Activated gamma-delta T cell treated with anti-CD3 and anti-CD28 coated beads, Interleukin-2, amount 50 U/mL, for 16 hours (primary cell): ENCODE results near the gene COL1A1.

Experiments
- DNase-seq: peaks from one replicate; pipeline ENCODE4 v3.0.0-alpha.2; 2020; ENCODE audit warnings: low read depth

Gene COL1A1

GRCh38 chr17:50141026-50141744 is 60.2 kb downstream of the COL1A1 start:
- DNase-seq: no peak

GRCh38 chr17:50139950-50140885 is 61.2 kb downstream of the COL1A1 start:
- peak; percentile 73 for DNase-seq

- DNase-seq: no peak
Observed at GRCh38 chr17:50139185-50139783, 62.1 kb downstream of the COL1A1 start.

GRCh38 chr17:50137042-50137441 is 64.4 kb downstream of the COL1A1 start:
- no peak for DNase-seq

DNA sequence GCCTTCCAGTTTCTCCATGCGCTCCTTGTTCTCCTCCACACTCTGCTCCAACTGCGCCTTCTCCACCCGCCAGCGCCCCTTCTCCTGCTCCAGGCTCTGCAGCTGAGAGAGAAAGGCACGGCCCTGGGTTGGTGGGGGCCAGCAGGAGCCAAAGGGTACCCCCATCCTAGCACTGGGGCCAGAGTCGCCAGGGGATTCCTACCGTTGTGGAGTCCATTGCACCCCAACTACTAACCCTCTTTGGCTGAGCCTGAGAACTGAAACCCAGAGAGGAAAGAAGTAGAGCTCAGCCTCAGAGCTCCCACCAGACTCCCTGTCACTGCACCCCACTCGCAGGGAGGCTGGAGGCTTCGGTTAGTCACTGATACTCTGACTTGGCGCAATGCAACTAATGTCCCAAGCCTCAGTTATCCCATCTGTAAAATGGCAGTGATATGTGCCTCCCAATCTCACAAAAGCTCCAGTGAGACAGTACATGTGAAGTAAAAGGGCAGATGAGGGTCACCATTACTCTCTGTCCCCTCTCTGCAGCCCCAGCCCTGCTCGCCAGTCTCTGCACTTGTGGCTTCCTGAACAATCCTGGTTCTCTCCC is 65.2 kb downstream of the COL1A1 start:
- no peak for DNase-seq

- DNase-seq: no peak
Observed at GRCh38 chr17:50135316-50136095, 65.9 kb downstream of the COL1A1 start.

DNA sequence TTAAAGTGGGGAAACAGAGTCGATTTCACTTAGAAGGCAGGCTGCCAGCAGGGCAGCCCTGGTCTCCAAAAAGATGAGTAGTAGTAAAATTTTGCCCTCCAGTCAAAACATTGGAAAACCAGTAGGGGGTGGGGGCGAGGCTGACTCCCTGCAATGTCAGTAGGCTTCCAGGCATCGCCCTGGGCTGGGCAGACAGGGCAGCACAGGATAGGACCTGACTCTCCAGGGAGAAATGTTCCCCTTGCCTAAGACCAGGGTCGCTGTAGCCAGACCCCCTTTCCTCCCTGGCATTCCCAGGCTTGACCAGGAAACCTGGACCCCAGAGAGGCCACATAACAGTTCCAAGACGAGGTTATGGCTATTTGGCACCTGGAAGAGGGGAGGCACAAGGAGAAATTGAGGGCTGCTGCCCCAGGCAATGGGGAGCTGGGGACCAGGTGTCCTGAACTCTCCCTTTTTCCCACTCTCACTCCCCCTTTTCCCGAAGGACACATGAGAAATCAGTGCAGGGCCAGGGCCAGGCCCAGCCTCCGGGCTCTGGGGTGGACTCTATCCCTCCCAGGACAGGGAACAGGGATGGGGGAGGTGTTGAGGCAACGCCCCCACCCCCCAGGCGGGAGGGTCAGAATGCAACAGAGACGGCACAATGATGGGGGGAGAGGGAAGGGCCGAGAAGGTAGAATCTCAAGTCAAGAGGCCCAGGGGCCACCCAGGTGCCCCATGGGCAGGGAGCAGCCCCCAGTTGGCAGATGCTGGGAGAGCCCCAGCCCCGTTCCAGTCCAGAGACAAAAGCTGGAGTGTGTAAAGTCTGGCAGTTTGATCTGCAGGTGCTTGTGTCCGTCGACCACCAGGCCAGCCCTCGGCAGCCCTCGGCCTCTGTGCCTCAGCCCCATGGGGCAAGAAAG is 67.0 kb downstream of the COL1A1 start:
- no peak for DNase-seq

DNA sequence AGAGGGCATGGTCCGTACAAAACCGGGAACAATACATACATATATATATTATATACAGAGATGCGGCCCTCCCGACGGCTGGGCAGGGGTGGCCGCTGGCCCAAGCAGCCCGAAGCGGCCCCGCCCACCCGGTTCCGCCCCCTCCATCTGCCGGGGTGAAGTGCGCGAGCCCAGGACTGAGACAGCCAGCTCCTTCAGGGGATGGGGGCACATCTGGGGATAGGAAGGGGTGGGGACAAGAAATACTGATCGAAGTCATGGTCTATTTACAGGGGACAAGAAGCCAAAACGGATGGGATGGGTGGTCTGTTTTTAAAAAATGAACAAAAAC is 67.7 kb downstream of the COL1A1 start:
- DNase-seq: no peak
